GM12878 (cell line): ENCODE measurements around the gene ZNF672. TPM values are rescaled to one million over a fixed set of nuclear protein-coding genes. Genes with fewer than 3 reads are reported as not detected.

ENCODE experiments used
- ATAC-seq: fragments of 200-7000 bp; cut with Tn5 transposase; 3 replicates; pipeline ENCODE4 v1.9.1; 2020; ENCODE audit warnings: mild to moderate bottlenecking, moderate library complexity
- BruUV-seq: library from RNA; stranded (reverse); fragments of 400-500 nt; replicated peaks from 2 replicates; lab custom pipeline; 2021; lab: Mats Ljungman, UMichigan
- CTCF ChIA-PET: fragments of 300-600 bp; sonication (Branson Sonifier 250); formaldehyde crosslinking; extraction: SDS; loops from one replicate; lab custom pipeline; 2021; ENCODE audit warnings: inconsistent platforms; lab: Yijun Ruan, JAX
- POLR2A ChIA-PET: fragments of 350-600 bp; formaldehyde crosslinking; extraction: SDS; loops from one replicate; lab custom pipeline; 2021; ENCODE audit warnings: inconsistent platforms; lab: Charles Lee
- RAD21 ChIA-PET: fragments of 300-600 bp; sonication (Branson Sonifier 250); formaldehyde crosslinking; loops from one replicate; lab custom pipeline; 2023; ENCODE audit warnings: antibody characterized with exemption; ENCODE audit not compliant: unreplicated experiment; lab: Charles Lee
- SMC1A ChIA-PET: fragments of 300-600 bp; sonication (Branson Sonifier 250); formaldehyde crosslinking; loops from one replicate; lab custom pipeline; 2023; ENCODE audit not compliant: unreplicated experiment, uncharacterized antibody; lab: Charles Lee
- DNase-seq: peaks from one replicate; pipeline ENCODE4 v3.0.0-alpha.2; 2011; ENCODE audit warnings: low read depth, low spot score
- FAIRE-seq: peaks from 3 replicates; lab custom pipeline; 2011; peaks lifted over from hg19 to GRCh38; lab: Jason Lieb, UNC
- H2AFZ ChIP-seq: 2 replicates; pipeline ENCODE4 v1.6.0; 2011; ENCODE audit warnings: low read depth, low read length, control low read depth; ENCODE audit not compliant: control insufficient read depth
- H3K27ac ChIP-seq: 2 replicates; pipeline ENCODE4 v1.5.1; 2011; ENCODE audit warnings: control low read depth; ENCODE audit not compliant: control insufficient read depth, insufficient read depth
- H3K27me3 ChIP-seq, 2 experiments: replicated peaks in 1 of 2; 2 replicates each; pipeline versions ENCODE4 v1.6.0 to v1.6.1; 2011; ENCODE audit warnings: low read length in 1 of 2; ENCODE audit not compliant: control insufficient read depth in 2 of 2, insufficient read depth in 2 of 2
- H3K36me3 ChIP-seq, 2 experiments: 2 replicates each; pipeline ENCODE4 v1.5.1; 2011; ENCODE audit warnings: low read length in 1 of 2; ENCODE audit not compliant: control insufficient read depth in 2 of 2, insufficient read depth in 2 of 2
- H3K4me1 ChIP-seq: 2 replicates; pipeline ENCODE4 v1.6.1; 2011; ENCODE audit warnings: mild to moderate bottlenecking, low read length, moderate library complexity, mixed read lengths; ENCODE audit not compliant: control insufficient read depth, insufficient read depth
- H3K4me2 ChIP-seq: 2 replicates; pipeline ENCODE4 v1.6.0; 2011; ENCODE audit warnings: control low read depth; ENCODE audit not compliant: control insufficient read depth, insufficient read depth
- H3K4me3 ChIP-seq: fragments of 200-600 bp; sonication (generic); 2 replicates; pipeline ENCODE4 v1.5.1; 2016
- H3K79me2 ChIP-seq: 2 replicates; pipeline ENCODE4 v1.6.0; 2011; ENCODE audit warnings: low read length; ENCODE audit not compliant: control insufficient read depth, insufficient read depth
- H3K9ac ChIP-seq: 2 replicates; pipeline ENCODE4 v1.8.0; 2011; ENCODE audit warnings: low read length, control low read depth, mixed read lengths; ENCODE audit not compliant: control insufficient read depth, insufficient read depth
- H3K9me3 ChIP-seq: replicated peaks from 3 replicates; pipeline ENCODE4 v1.5.1; 2011; ENCODE audit warnings: mild to moderate bottlenecking, low read length; ENCODE audit not compliant: control insufficient read depth, insufficient read depth
- H4K20me1 ChIP-seq: 2 replicates; pipeline ENCODE4 v1.6.0; 2011; ENCODE audit not compliant: control insufficient read depth, insufficient read depth
- NFXL1 ChIP-seq: fragments of 450-650 bp; IDR thresholded peaks from 2 replicates; pipeline ENCODE4 v1.6.1; 2017; ENCODE audit warnings: antibody characterized with exemption, mild to moderate bottlenecking, borderline replicate concordance
- POLR2A ChIP-seq: IDR thresholded peaks from 2 replicates; pipeline ENCODE4 v1.6.1; 2011; ENCODE audit warnings: low read depth, mild to moderate bottlenecking, low read length
- SUZ12 ChIP-seq: fragments of 200-600 bp; sonication (generic); IDR thresholded peaks from one replicate; pipeline ENCODE4 v1.6.1; 2018; ENCODE audit warnings: antibody characterized with exemption, mild to moderate bottlenecking; ENCODE audit not compliant: unreplicated experiment
- USF1 ChIP-seq: IDR thresholded peaks from 2 replicates; pipeline ENCODE4 v1.6.1; 2011; ENCODE audit warnings: borderline replicate concordance, low read depth, mild to moderate bottlenecking, moderate library complexity, mixed read lengths, low read length; ENCODE audit not compliant: insufficient read depth; ENCODE audit errors: extremely low read length
- WGBS: methylation state at CpG from one replicate; pipeline ENCODE4 v1.1.6; 2016; ENCODE audit warnings: low lambda C conversion rate; ENCODE audit not compliant: insufficient replicate concordance, insufficient coverage; ENCODE audit errors: missing lambda C conversion rate; 5-methylcytosine and 5-hydroxymethylcytosine counted together
- in situ Hi-C: fragments of 300-500 bp; cut with MboI; formaldehyde crosslinking; loops from 9 replicates; pipeline ENCODE4 v1.14.3; 2018; ENCODE audit warnings: mixed read lengths
- intact Hi-C: fragments of 100-400 bp; cut with micrococcal nuclease; formaldehyde crosslinking; loops from one replicate; pipeline ENCODE4 v1.14.2; 2022; ENCODE audit not compliant: unreplicated experiment
- polyA plus RNA-seq, 11 experiments: library from polyadenylated mRNA; depleted of rRNA in 4 of 11; unstranded in 6 of 11; stranded (reverse) in 5 of 11; fragments of >200 nt; fragmentation: Nextera tagmentation in 4 of 11; fragmentation: Illumina TruSeq in 1 of 11; extraction: Ambion mirVana in 4 of 11; extraction: Trizol in 1 of 11; gene quantifications; 1 replicate in 1 of 11; 2 replicates in 10 of 11; pipeline versions ENCODE4 v1.2.1 to v1.2.3, GENCODE V29; 2011 to 2016; ENCODE audit warnings: inconsistent platforms in 2 of 11, missing spikeins in 2 of 11, low read depth in 1 of 11
- total RNA-seq, 4 experiments: library from RNA; depleted of rRNA in 3 of 4; stranded (reverse); fragments of >200 nt in 3 of 4; fragmentation: Illumina TruSeq in 1 of 4; extraction: Trizol in 1 of 4; gene quantifications; 2 replicates each; pipeline versions ENCODE4 v1.2.1 to v1.2.3, GENCODE V29; 2013 to 2021

ZNF672 gene
- total and polyA plus RNA-seq, 10 of the 15 experiments (the other 5 are each of a cell fraction or from before 2014, with no cell fraction given), result 2.9 to 51.3 (median 39.8) TPM

DNA sequence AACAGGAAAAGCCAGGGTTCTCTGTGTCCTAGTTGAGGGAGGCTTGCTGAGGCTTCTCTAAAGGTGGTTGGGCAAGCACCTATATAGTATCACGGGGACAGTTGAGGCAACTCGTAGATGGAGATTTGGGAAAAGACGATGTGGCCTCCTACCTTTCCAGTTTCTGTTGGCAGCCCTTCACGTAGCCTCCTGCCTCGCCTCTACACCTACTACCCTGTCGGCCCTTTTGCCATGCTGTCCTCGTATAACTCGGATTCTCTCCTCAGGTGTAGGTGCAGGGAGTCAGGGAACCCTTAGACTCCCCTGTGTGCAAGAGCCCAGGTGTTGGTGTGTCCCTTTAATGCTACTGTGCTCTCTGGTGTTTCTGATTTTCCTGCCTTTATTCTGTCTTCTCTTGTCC is 10.6 kb downstream of the ZNF672 start:
- Histone ChIP-seq H3K27ac (no peak overlapping the region), H3K79me2 (0 out of 2 replicates have a peak, but pooled peaks cover 2% of the 10 kb centered on the region), H3K9me3 (no peaks in the 10 kb centered on the region), H3K36me3 (peaks cover 32 to 33% of the 10 kb centered on the region in 2 experiments), H3K4me2 (no peak overlapping the region), H4K20me1 (no peaks in the 10 kb centered on the region), H3K9ac (no peak overlapping the region), H3K4me1 (peaks cover 16% of the 10 kb centered on the region), H2AFZ (no peak overlapping the region), H3K27me3 (no peaks in the 10 kb centered on the region), H3K4me3 (no peak overlapping the region)
- DNase-seq, result no peak
- intact Hi-C loops, result no loop called here
- ChIA-PET SMC1A (no interaction called here), RAD21 (no interaction called here), CTCF (no interaction called here), POLR2A (no interaction called here)
- ATAC-seq, result no peak
- WGBS, result 90% methylated on average over 8 of the region's 8 CpGs
- no peak for FAIRE-seq
- TF ChIP-seq NFXL1 (no peak), USF1 (no peak)
- BruUV-seq, result no TSS peak
- in situ Hi-C loops, result no loop called here

DNA sequence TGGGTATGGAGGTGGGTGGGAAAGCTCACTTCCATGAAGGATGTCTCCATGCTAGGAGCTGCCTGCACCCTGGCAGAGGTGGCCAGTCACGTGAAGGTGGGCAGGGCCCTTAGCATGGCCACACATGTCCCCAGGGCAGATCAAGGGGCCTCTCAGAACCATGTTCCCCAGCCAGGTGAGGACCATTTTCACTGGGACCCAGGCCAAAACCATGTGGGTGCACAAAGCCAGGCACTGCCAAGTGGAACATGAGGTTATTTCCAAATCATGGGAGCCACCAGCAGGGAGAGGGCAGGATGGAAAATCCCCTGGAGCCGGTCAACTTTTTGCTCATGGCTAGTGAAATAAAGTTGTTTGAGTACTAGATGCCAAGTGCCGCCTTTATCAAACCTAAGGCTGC is 11.1 kb downstream of the ZNF672 start:
- Histone ChIP-seq H3K79me2 (0 out of 2 replicates have a peak, but pooled peaks cover 2% of the 10 kb centered on the region), H3K27me3 (no peaks in the 10 kb centered on the region), H3K4me2 (no peak overlapping the region), H3K9ac (no peak overlapping the region), H3K27ac (no peak overlapping the region), H4K20me1 (no peaks in the 10 kb centered on the region), H2AFZ (no peak overlapping the region), H3K9me3 (no peaks in the 10 kb centered on the region), H3K4me1 (peaks cover 17% of the 10 kb centered on the region), H3K36me3 (peaks cover 35 to 37% of the 10 kb centered on the region in 2 experiments), H3K4me3 (no peak overlapping the region)
- intact Hi-C loops (no loop called here), in situ Hi-C loops (no loop called here)
- WGBS, result 85% methylated on average over 3 of the region's 3 CpGs
- TF ChIP-seq SUZ12 (no peak), POLR2A (0 out of 2 replicates have a peak, but pooled peaks have one; percentile 38)
- ChIA-PET CTCF (no interaction called here), POLR2A (no interaction called here), RAD21 (no interaction called here), SMC1A (interaction anchor here (1.1 kb wide), 1 partner anchor 9 kb away, joined by 3 read pairs; no protein-coding TSS in a partner anchor)
- FAIRE-seq, result no peak
- no TSS peak for BruUV-seq
- ATAC-seq, result no peak
- no peak for DNase-seq
